Activated CD4-positive, alpha-beta memory T cell treated with anti-CD3 and anti-CD28 coated beads for 36 hours (primary cell): ENCODE results near the gene NTRK3. TPM values are rescaled to one million over a fixed set of nuclear protein-coding genes. Genes with fewer than 3 reads are reported as not detected.

Source experiments
- CTCF ChIA-PET: fragments of 350-600 bp; sonication (Branson Sonifier 250); formaldehyde crosslinking; loops from one replicate; lab custom pipeline; 2021; ENCODE audit warnings: antibody characterized with exemption, inconsistent platforms; lab: Charles Lee
- POLR2A ChIA-PET: fragments of 350-600 bp; sonication (Branson Sonifier 250); formaldehyde crosslinking; loops from one replicate; lab custom pipeline; 2021; ENCODE audit warnings: antibody characterized with exemption; lab: Charles Lee
- DNase-seq: peaks from one replicate; pipeline ENCODE4 v3.0.0-alpha.2; 2020
- H3K27ac Mint-ChIP-seq: one replicate; pipeline ENCODE4 v1.8.0; 2021; ENCODE audit warnings: mixed read lengths
- H3K27me3 Mint-ChIP-seq: one replicate; pipeline ENCODE4 v1.8.0; 2021; ENCODE audit warnings: mixed read lengths
- H3K36me3 Mint-ChIP-seq: one replicate; pipeline ENCODE4 v1.8.0; 2021; ENCODE audit warnings: mixed read lengths
- H3K4me1 Mint-ChIP-seq: one replicate; pipeline ENCODE4 v1.8.0; 2021; ENCODE audit warnings: low read depth, mixed read lengths
- H3K4me3 Mint-ChIP-seq: one replicate; pipeline ENCODE4 v1.8.0; 2021; ENCODE audit warnings: mild to moderate bottlenecking, mixed read lengths
- H3K9me3 Mint-ChIP-seq: one replicate; pipeline ENCODE4 v1.8.0; 2021; ENCODE audit warnings: mixed read lengths
- intact Hi-C: fragments of 100-400 bp; cut with micrococcal nuclease; formaldehyde crosslinking; loops from one replicate; pipeline ENCODE4 v1.15.1; 2023
- total RNA-seq, 2 experiments: library from RNA; stranded (reverse); gene quantifications; one replicate each; pipeline ENCODE4 v1.2.3, GENCODE V29; 2021

NTRK3 gene
- total RNA-seq, 2 experiments from 2014 or later, result 0.78 to 0.85 TPM

DNA sequence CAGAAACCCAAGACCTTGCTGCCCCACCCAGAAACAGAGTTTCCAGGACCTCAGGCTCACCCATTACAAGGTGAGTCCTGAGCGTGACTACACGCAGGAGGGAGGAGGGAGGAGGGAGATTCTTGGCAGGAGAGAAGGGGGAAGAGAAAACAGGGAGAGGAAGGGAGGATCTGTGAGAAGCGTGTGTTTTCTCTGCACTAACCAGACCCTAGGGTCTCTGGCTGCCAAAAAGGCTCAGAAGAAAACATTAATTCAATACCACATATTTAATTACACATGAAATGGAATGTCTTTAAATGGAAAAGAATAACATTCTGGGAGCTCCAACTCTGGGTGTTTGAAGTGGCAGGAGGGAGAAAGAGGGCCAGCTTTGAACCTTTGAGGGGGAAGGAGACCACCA, 309.0 kb downstream of the NTRK3 start:
- Mint-ChIP-seq H3K27me3 (no peaks in the 10 kb centered on the region), H3K4me3 (no peak overlapping the region), H3K9me3 (no peaks in the 10 kb centered on the region), H3K36me3 (no peaks in the 10 kb centered on the region), H3K27ac (no peak overlapping the region), H3K4me1 (no peaks in the 10 kb centered on the region)
- ChIA-PET POLR2A (no interaction called here), CTCF (no interaction called here)
- DNase-seq, result no peak
- intact Hi-C loops, result no loop called here

DNA sequence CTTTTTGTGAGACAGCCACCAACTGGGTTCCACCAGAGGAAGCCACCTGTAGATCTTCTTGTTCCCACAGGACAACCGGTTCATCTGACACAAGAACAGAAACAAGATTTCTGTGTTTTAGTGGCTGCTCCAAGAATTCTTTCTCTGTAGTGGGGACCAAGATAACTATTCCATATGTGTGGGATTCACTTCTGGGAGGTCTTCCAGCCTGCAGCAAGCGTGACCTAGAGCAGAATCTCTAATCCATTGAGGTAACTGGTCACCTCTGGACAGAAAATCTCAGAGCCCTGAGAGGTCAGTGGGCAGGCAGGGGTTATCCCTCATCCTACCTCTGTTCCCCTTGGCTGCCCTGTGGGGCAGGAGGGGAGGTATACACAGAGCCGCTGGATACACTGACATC, 311.3 kb downstream of the NTRK3 start:
- POLR2A ChIA-PET, result no interaction called here
- Mint-ChIP-seq H3K4me3 (no peak overlapping the region), H3K36me3 (no peaks in the 10 kb centered on the region), H3K27me3 (peaks cover 2% of the 10 kb centered on the region), H3K27ac (no peak overlapping the region), H3K4me1 (no peaks in the 10 kb centered on the region), H3K9me3 (no peaks in the 10 kb centered on the region)
- no peak for DNase-seq
- intact Hi-C loops, result no loop called here
- CTCF ChIA-PET, result no interaction called here

GRCh38 chr15:87944691-87945090, 311.8 kb downstream of the NTRK3 start:
- H3K36me3 Mint-ChIP-seq, result no peaks in the 10 kb centered on the region
- H3K4me1 Mint-ChIP-seq, result no peaks in the 10 kb centered on the region
- DNase-seq, result no peak
- ChIA-PET CTCF (no interaction called here), POLR2A (no interaction called here)
- no peak overlapping the region for H3K4me3 Mint-ChIP-seq
- intact Hi-C loops, result no loop called here
- no peak overlapping the region for H3K27ac Mint-ChIP-seq
- H3K27me3 Mint-ChIP-seq, result peaks cover 2% of the 10 kb centered on the region
- H3K9me3 Mint-ChIP-seq, result no peaks in the 10 kb centered on the region

DNA sequence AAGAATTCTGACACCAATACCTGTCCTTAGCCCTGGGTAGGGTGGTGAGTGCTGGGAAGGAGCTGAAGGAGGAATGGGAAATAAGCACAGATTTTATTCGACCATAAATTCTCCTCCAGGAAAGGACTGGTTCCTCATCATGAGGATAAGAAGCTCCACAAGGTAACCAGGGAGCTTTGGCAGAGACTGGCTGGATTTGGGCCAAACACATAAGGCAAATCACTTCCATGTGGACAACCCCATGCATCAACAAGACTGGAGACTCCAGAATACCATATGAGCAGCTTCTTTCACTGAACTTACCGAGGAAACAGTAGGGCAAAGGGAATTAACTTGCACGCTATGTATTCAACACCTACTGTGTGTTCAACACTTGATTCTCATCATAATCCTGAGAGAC, 312.5 kb downstream of the NTRK3 start:
- peaks cover 2% of the 10 kb centered on the region for H3K27me3 Mint-ChIP-seq
- ChIA-PET POLR2A (no interaction called here), CTCF (no interaction called here)
- no peaks in the 10 kb centered on the region for H3K9me3 Mint-ChIP-seq
- intact Hi-C loops, result no loop called here
- H3K27ac Mint-ChIP-seq, result no peak overlapping the region
- no peak for DNase-seq
- no peaks in the 10 kb centered on the region for H3K4me1 Mint-ChIP-seq
- H3K4me3 Mint-ChIP-seq, result no peak overlapping the region
- H3K36me3 Mint-ChIP-seq, result no peaks in the 10 kb centered on the region

DNA sequence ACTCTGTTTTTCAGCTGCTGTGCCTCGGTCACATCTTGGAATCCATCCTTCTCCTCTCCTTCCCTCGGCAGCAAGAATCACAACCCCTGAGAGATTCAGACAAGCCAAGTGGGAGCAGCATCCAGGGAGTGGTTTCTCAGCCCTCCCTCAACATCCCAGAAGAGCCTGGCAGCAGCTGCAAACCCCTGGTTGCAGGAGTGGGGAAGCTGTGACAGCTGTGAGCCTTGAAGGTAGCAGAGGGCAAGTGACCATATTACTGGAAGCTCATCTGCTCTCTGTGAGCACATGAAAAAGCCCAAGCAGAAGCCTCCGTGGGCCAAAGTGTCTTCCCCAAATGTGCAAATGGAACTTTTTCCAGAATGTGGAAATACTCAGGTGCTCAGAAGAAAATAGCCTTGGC, 312.9 kb downstream of the NTRK3 start:
- H3K27me3 Mint-ChIP-seq, result peaks cover 2% of the 10 kb centered on the region
- no peak for DNase-seq
- no peaks in the 10 kb centered on the region for H3K36me3 Mint-ChIP-seq
- no peaks in the 10 kb centered on the region for H3K9me3 Mint-ChIP-seq
- CTCF ChIA-PET, result no interaction called here
- POLR2A ChIA-PET, result no interaction called here
- intact Hi-C loops, result no loop called here
- H3K4me1 Mint-ChIP-seq, result no peaks in the 10 kb centered on the region
- H3K4me3 Mint-ChIP-seq, result no peak overlapping the region
- H3K27ac Mint-ChIP-seq, result no peak overlapping the region

- H3K4me3 Mint-ChIP-seq, result no peak overlapping the region
- ChIA-PET POLR2A (no interaction called here), CTCF (no interaction called here)
Observed at GRCh38 chr15:87942316-87942715, 314.2 kb downstream of the NTRK3 start.

DNA sequence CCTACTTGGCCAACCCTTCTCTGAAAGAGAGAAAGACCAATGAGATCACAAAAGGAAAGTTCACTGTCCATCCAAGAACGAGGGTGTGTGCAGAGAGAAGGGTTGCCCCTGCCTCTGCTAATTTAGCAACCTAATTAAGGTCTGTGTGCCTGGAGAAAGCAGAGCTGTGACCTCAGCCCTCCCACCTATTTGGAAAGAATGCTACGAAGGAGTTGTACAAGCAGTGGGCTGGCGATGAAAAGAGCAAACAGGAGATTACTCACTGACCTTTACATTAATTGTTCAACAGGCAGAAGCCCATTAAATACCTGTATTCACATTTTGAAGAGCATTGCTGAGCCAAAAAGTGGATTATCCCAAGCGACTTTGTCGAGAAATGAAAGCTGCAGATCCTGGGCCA, 314.9 kb downstream of the NTRK3 start:
- peaks cover 2% of the 10 kb centered on the region for H3K27me3 Mint-ChIP-seq
- H3K4me1 Mint-ChIP-seq, result no peaks in the 10 kb centered on the region
- no peak overlapping the region for H3K27ac Mint-ChIP-seq
- POLR2A ChIA-PET, result no interaction called here
- DNase-seq, result no peak
- CTCF ChIA-PET, result no interaction called here
- H3K36me3 Mint-ChIP-seq, result no peaks in the 10 kb centered on the region
- intact Hi-C loops, result no loop called here
- H3K4me3 Mint-ChIP-seq, result no peak overlapping the region
- no peaks in the 10 kb centered on the region for H3K9me3 Mint-ChIP-seq

More at GRCh38 chr15:87942316-87942715, 314.2 kb downstream of the NTRK3 start:
- H3K9me3 Mint-ChIP-seq, result no peaks in the 10 kb centered on the region
- H3K4me1 Mint-ChIP-seq, result no peaks in the 10 kb centered on the region
- DNase-seq, result no peak
- no peaks in the 10 kb centered on the region for H3K36me3 Mint-ChIP-seq
- no peak overlapping the region for H3K27ac Mint-ChIP-seq
- peaks cover 2% of the 10 kb centered on the region for H3K27me3 Mint-ChIP-seq
- intact Hi-C loops, result no loop called here

DNA sequence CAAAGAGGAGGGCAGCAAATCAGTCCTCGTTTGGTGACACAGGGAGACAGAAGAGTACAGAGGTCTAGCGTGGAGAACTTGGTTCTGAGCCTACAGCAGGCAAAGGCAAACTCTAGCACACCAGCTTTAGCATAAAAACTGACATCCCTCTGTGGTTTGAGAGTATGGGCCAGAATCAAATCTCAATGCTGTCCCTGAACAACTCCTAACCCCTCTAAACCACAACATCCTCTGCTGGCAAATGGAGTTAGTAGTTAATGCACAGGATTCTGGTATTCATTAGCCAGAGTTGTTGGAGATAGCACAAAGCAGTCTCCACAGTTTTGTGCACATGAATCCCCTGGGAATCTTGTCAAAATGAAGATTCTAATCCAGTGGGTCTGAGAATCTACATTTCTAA, 315.8 kb downstream of the NTRK3 start:
- Mint-ChIP-seq H3K4me1 (no peaks in the 10 kb centered on the region), H3K4me3 (no peak overlapping the region), H3K36me3 (no peaks in the 10 kb centered on the region), H3K9me3 (no peaks in the 10 kb centered on the region), H3K27me3 (peaks cover 2% of the 10 kb centered on the region), H3K27ac (no peak overlapping the region)
- DNase-seq, result no peak
- CTCF ChIA-PET, result no interaction called here
- intact Hi-C loops, result no loop called here
- POLR2A ChIA-PET, result no interaction called here

GRCh38 chr15:87939848-87940457, 316.6 kb downstream of the NTRK3 start:
- DNase-seq, result no peak
- Mint-ChIP-seq H3K4me3 (no peak overlapping the region), H3K27me3 (peaks cover 3% of the 10 kb centered on the region), H3K27ac (no peak overlapping the region), H3K9me3 (no peaks in the 10 kb centered on the region), H3K36me3 (no peaks in the 10 kb centered on the region), H3K4me1 (no peaks in the 10 kb centered on the region)
- CTCF ChIA-PET, result no interaction called here
- POLR2A ChIA-PET, result no interaction called here
- intact Hi-C loops, result no loop called here

DNA sequence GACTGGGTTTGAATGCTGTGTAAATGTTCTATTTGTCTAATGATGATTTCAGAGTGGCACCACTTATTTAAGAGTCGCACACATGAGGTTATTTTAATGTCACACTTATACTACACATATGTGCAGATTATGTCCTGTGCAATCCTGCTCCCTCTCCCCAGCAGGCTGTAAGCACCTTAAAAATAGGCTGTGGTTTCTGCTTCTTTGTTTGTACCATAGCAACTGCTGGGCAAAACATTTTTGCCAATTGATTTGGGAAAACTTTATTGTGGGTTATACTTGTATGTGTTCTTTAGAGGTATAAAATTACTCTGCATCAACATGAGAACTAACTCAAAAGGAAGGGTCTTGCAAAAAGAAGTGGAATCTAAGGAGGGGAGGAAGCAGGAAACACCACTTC, 318.5 kb downstream of the NTRK3 start:
- POLR2A ChIA-PET, result no interaction called here

DNA sequence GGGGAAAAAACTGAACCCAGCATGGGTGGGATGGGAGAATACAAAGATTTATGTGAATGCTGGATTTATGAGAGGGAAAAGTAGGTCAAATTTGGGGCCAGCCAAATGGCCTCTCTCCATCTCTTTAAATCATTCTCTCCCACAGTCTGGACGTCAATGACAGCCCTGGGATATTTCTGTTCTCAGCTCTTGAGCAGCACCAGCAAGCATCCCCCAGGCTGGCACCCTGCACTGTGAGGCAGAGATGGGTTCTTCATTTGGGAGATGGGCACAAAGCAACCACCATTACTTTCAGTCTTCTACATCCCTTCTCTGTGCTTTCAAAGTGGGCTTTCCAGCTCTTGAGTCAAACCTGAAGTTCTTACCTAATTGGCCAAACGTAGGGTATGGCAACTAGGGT, 321.0 kb downstream of the NTRK3 start:
- no peak overlapping the region for H3K4me3 Mint-ChIP-seq
- no peaks in the 10 kb centered on the region for H3K9me3 Mint-ChIP-seq
- ChIA-PET POLR2A (no interaction called here), CTCF (no interaction called here)
- H3K4me1 Mint-ChIP-seq, result no peaks in the 10 kb centered on the region
- intact Hi-C loops, result no loop called here
- H3K36me3 Mint-ChIP-seq, result no peaks in the 10 kb centered on the region
- peaks cover 2% of the 10 kb centered on the region for H3K27me3 Mint-ChIP-seq
- no peak for DNase-seq
- no peak overlapping the region for H3K27ac Mint-ChIP-seq

More for the DNA sequence above, 318.5 kb downstream of the NTRK3 start:
- no peak for DNase-seq
- Mint-ChIP-seq H3K27ac (no peak overlapping the region), H3K4me3 (no peak overlapping the region), H3K27me3 (peaks cover 3% of the 10 kb centered on the region), H3K36me3 (no peaks in the 10 kb centered on the region), H3K4me1 (no peaks in the 10 kb centered on the region), H3K9me3 (no peaks in the 10 kb centered on the region)
- intact Hi-C loops, result no loop called here
- CTCF ChIA-PET, result no interaction called here

GRCh38 chr15:87931584-87931983, 325.0 kb downstream of the NTRK3 start:
- Mint-ChIP-seq H3K36me3 (no peaks in the 10 kb centered on the region), H3K27ac (no peak overlapping the region), H3K4me3 (no peak overlapping the region), H3K27me3 (peaks cover 2% of the 10 kb centered on the region), H3K9me3 (no peaks in the 10 kb centered on the region), H3K4me1 (no peaks in the 10 kb centered on the region)
- intact Hi-C loops, result no loop called here
- CTCF ChIA-PET, result no interaction called here
- POLR2A ChIA-PET, result no interaction called here
- no peak for DNase-seq

GRCh38 chr15:87930457-87930856, 326.1 kb downstream of the NTRK3 start:
- no peaks in the 10 kb centered on the region for H3K4me1 Mint-ChIP-seq
- CTCF ChIA-PET, result no interaction called here
- no peak overlapping the region for H3K4me3 Mint-ChIP-seq
- H3K27me3 Mint-ChIP-seq, result peaks cover 2% of the 10 kb centered on the region
- POLR2A ChIA-PET, result no interaction called here
- no peak for DNase-seq
- H3K36me3 Mint-ChIP-seq, result no peaks in the 10 kb centered on the region
- intact Hi-C loops, result no loop called here
- no peak overlapping the region for H3K27ac Mint-ChIP-seq
- H3K9me3 Mint-ChIP-seq, result no peaks in the 10 kb centered on the region
